Measurements from ENCODE around the gene CAVIN1. TPM values are rescaled to one million over a fixed set of nuclear protein-coding genes. Genes with fewer than 3 reads are reported as not detected.
"Not testable (repeated sequence)": the region's sequence is repeated elsewhere in the genome, so short reads cannot be mapped to it uniquely, and the experiment has no call there.

The CAVIN1 gene
- total RNA-seq, 1 donor from 2014 or later = 0.96 TPM

GRCh38 chr17:42378359-42378958, 44.6 kb downstream of the CAVIN1 start:
- Mint-ChIP-seq H3K9me3 (no peaks in the 10 kb centered on the region), H3K27ac (peak overlapping the region; percentile 85), H3K36me3 (ENCODE audit: low read depth) (peaks cover 31% of the 10 kb centered on the region), H3K27me3 (ENCODE audit: insufficient read depth) (no peaks in the 10 kb centered on the region), H3K4me1 (ENCODE audit: low read depth) (peaks cover 65% of the 10 kb centered on the region), H3K4me3 (peak overlapping the region; percentile 78)
- intact Hi-C loops (cut with micrococcal nuclease) = no loop called here
- no peak for DNase-seq (ENCODE audit: low spot score)

- Mint-ChIP-seq H3K27ac (peak overlapping the region; percentile 18), H3K4me3 (peak overlapping the region; percentile 15), H3K27me3 (ENCODE audit: insufficient read depth) (no peaks in the 10 kb centered on the region), H3K4me1 (ENCODE audit: low read depth) (peaks cover 53% of the 10 kb centered on the region), H3K9me3 (peaks cover 7% of the 10 kb centered on the region), H3K36me3 (ENCODE audit: low read depth) (peaks cover 24% of the 10 kb centered on the region)
- no peak for DNase-seq (ENCODE audit: low spot score)
- intact Hi-C loops (cut with micrococcal nuclease) = loop anchor here (1.0 kb wide), 1 partner anchor 10 kb away; no protein-coding TSS in a partner anchor
These were observed 49.2 kb downstream of the CAVIN1 start for GRCh38 chr17:42373896-42374295.

- Mint-ChIP-seq H3K36me3 (ENCODE audit: low read depth) (peaks cover 26% of the 10 kb centered on the region), H3K9me3 (peaks cover 7% of the 10 kb centered on the region), H3K4me1 (ENCODE audit: low read depth) (peaks cover 48% of the 10 kb centered on the region), H3K27me3 (ENCODE audit: insufficient read depth) (no peaks in the 10 kb centered on the region), H3K27ac (peak overlapping the region; percentile 2), H3K4me3 (no peak overlapping the region)
- DNase-seq (ENCODE audit: low spot score) = no peak
- intact Hi-C loops (cut with micrococcal nuclease) = no loop called here
These were observed 50.9 kb downstream of the CAVIN1 start for GRCh38 chr17:42372142-42372541.

GRCh38 chr17:42368797-42369561, 54.1 kb downstream of the CAVIN1 start:
- H3K9me3 Mint-ChIP-seq; intact Hi-C loops (cut with micrococcal nuclease); H3K27me3 Mint-ChIP-seq (ENCODE audit: insufficient read depth); DNase-seq (ENCODE audit: low spot score): not testable (repeated sequence)
- Mint-ChIP-seq H3K36me3 (ENCODE audit: low read depth) (peaks cover 38% of the 10 kb centered on the region), H3K27ac (peak overlapping the region; percentile 75), H3K4me1 (ENCODE audit: low read depth) (peaks cover 62% of the 10 kb centered on the region), H3K4me3 (peak overlapping the region; percentile 47)

- H3K36me3 Mint-ChIP-seq (ENCODE audit: low read depth) = peaks cover 40% of the 10 kb centered on the region
- intact Hi-C loops (cut with micrococcal nuclease); H3K27me3 Mint-ChIP-seq (ENCODE audit: insufficient read depth): not testable (repeated sequence)
These were observed 54.7 kb downstream of the CAVIN1 start for GRCh38 chr17:42368310-42368709.

DNA sequence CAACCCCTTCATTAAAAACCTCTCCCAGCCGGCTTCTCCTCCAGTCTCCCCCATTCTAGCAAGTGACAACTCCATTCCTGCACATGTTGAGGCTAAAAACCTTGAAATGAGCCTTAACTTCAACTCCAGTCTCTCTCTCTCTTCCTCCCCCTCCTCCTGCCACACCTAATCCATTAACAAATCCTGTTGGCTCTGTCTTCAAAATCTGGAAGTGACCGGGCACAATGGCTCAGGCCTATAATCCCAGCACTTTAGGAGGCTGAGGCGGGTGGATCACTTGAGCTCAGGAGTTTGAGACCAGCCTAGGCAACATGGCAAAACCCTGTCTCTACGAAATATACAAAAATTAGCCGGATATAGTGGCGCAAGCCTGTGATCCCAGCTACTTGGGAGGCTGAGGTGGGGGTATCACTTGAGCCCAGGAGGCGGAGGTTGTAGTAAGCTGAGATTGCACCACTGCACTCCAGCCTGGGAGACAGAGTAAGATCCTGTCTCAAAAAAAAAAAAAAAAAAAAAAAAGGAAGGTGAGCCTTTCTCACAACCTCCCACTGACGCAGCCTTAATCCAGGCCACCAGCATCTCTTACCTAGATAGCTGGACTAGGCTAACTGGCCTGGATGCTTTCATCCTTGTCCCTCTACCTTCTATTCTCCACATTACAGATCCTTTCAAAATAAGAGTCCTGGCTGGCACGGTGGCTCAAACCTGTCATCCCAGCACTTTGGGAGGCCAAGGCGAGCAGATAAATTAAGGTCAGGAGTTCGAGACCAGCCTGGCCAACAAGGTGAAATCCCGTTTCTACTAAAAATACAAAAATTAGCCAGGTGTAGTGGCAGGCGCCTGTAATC, 56.7 kb downstream of the CAVIN1 start:
- Mint-ChIP-seq H3K4me3 (peak overlapping the region; percentile 51), H3K4me1 (ENCODE audit: low read depth) (peaks cover 80% of the 10 kb centered on the region), H3K36me3 (ENCODE audit: low read depth) (peaks cover 46% of the 10 kb centered on the region), H3K27ac (peak overlapping the region; percentile 64)
- H3K27me3 Mint-ChIP-seq (ENCODE audit: insufficient read depth); DNase-seq (ENCODE audit: low spot score); intact Hi-C loops (cut with micrococcal nuclease); H3K9me3 Mint-ChIP-seq: not testable (repeated sequence)

More at GRCh38 chr17:42368310-42368709, 54.7 kb downstream of the CAVIN1 start:
- not testable (repeated sequence) for DNase-seq (ENCODE audit: low spot score); H3K9me3 Mint-ChIP-seq; H3K4me3 Mint-ChIP-seq; H3K27ac Mint-ChIP-seq
- H3K4me1 Mint-ChIP-seq (ENCODE audit: low read depth) = peaks cover 66% of the 10 kb centered on the region

DNA sequence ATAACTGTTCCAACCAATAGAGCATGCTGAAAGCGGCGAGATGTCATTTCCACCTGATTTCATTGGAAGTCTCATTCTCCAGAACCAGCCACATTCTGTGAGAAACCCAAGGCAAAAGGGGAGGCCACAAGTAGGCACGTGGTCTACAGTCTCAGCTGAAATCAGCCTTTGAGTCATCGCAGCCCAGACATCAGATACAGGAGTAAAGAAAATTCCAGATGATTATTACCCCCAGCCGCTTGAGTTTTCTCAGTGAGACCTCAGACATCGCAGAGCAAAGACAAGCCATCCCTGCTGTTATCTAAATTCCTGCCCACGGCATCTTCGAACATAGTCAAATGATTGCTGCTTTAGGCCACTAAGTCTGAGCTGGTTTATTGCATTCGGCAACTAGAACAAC, 57.9 kb downstream of the CAVIN1 start:
- H3K27me3 Mint-ChIP-seq (ENCODE audit: insufficient read depth) = no peaks in the 10 kb centered on the region
- H3K27ac Mint-ChIP-seq = peak overlapping the region; percentile 87
- peaks cover 42% of the 10 kb centered on the region for H3K36me3 Mint-ChIP-seq (ENCODE audit: low read depth)
- intact Hi-C loops (cut with micrococcal nuclease) = loop anchor here (1.0 kb wide), 1 partner anchor 14 kb away; no protein-coding TSS in a partner anchor
- peaks cover 73% of the 10 kb centered on the region for H3K4me1 Mint-ChIP-seq (ENCODE audit: low read depth)
- no peaks in the 10 kb centered on the region for H3K9me3 Mint-ChIP-seq
- no peak for DNase-seq (ENCODE audit: low spot score)
- peak overlapping the region; percentile 57 for H3K4me3 Mint-ChIP-seq

- intact Hi-C loops (cut with micrococcal nuclease) = loop anchor here (1.0 kb wide), 4 partner anchors 10 to 27 kb away; no protein-coding TSS in a partner anchor
- H3K27ac Mint-ChIP-seq = peak overlapping the region; percentile 87
- DNase-seq (ENCODE audit: low spot score) = no peak
- peaks cover 74% of the 10 kb centered on the region for H3K4me1 Mint-ChIP-seq (ENCODE audit: low read depth)
- peak overlapping the region; percentile 46 for H3K4me3 Mint-ChIP-seq
- peaks cover 48% of the 10 kb centered on the region for H3K36me3 Mint-ChIP-seq (ENCODE audit: low read depth)
- no peaks in the 10 kb centered on the region for H3K9me3 Mint-ChIP-seq
- H3K27me3 Mint-ChIP-seq (ENCODE audit: insufficient read depth) = no peaks in the 10 kb centered on the region
These were observed 59.1 kb downstream of the CAVIN1 start for GRCh38 chr17:42363767-42364585.

- DNase-seq (ENCODE audit: low spot score) = no peak
- intact Hi-C loops (cut with micrococcal nuclease) = no loop called here
- Mint-ChIP-seq H3K36me3 (ENCODE audit: low read depth) (peaks cover 51% of the 10 kb centered on the region), H3K4me3 (peak overlapping the region; percentile 6), H3K27me3 (ENCODE audit: insufficient read depth) (no peaks in the 10 kb centered on the region), H3K9me3 (no peaks in the 10 kb centered on the region), H3K4me1 (ENCODE audit: low read depth) (peaks cover 77% of the 10 kb centered on the region), H3K27ac (peak overlapping the region; percentile 85)
These were observed 59.8 kb downstream of the CAVIN1 start for GRCh38 chr17:42363231-42363630.

GRCh38 chr17:42362245-42362961, 60.7 kb downstream of the CAVIN1 start:
- peak overlapping the region; percentile 85 for H3K27ac Mint-ChIP-seq
- H3K36me3 Mint-ChIP-seq (ENCODE audit: low read depth) = peaks cover 48% of the 10 kb centered on the region
- DNase-seq (ENCODE audit: low spot score) = no peak
- no peaks in the 10 kb centered on the region for H3K9me3 Mint-ChIP-seq
- intact Hi-C loops (cut with micrococcal nuclease) = no loop called here
- H3K4me3 Mint-ChIP-seq = peak overlapping the region; percentile 51
- no peaks in the 10 kb centered on the region for H3K27me3 Mint-ChIP-seq (ENCODE audit: insufficient read depth)
- H3K4me1 Mint-ChIP-seq (ENCODE audit: low read depth) = peaks cover 76% of the 10 kb centered on the region

DNA sequence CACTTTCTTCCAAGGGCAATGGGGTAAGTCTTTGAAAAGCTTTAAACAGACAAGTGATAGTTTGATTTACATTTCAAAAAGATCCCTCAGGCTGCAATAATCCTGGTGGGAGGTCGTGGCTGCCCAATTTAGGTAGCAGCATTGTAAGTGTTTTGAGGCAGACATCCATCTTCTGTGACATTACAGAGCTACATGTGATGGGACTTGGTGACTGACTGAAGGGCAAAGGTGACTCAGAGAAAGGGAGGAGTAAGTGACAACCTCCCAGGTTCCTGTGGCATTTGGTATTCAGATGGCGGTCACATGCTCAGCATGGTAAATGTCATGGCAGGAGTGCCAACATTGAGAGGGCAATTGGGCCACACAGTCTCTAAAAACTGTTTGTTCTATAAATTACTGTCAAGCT, 61.3 kb downstream of the CAVIN1 start:
- Mint-ChIP-seq H3K27ac (peak overlapping the region; percentile 85), H3K27me3 (ENCODE audit: insufficient read depth) (no peaks in the 10 kb centered on the region), H3K36me3 (ENCODE audit: low read depth) (peaks cover 46% of the 10 kb centered on the region), H3K4me1 (ENCODE audit: low read depth) (peaks cover 70% of the 10 kb centered on the region), H3K9me3 (no peaks in the 10 kb centered on the region), H3K4me3 (peak overlapping the region; percentile 51)
- DNase-seq (ENCODE audit: low spot score) = no peak
- intact Hi-C loops (cut with micrococcal nuclease) = no loop called here
